H1 (cell line): Measurements from ENCODE around the gene RRBP1. TPM values are rescaled to one million over a fixed set of nuclear protein-coding genes. Genes with fewer than 3 reads are reported as not detected.

ENCODE experiments used
- CTCF ChIA-PET: fragments of 300-600 bp; sonication (Branson Sonifier 250); formaldehyde crosslinking; loops from one replicate; lab custom pipeline; 2021; ENCODE audit not compliant: partially characterized antibody; lab: Charles Lee
- POLR2A ChIA-PET: fragments of 300-600 bp; sonication (Branson Sonifier 250); formaldehyde crosslinking; loops from one replicate; lab custom pipeline; 2021; ENCODE audit warnings: inconsistent platforms; ENCODE audit not compliant: partially characterized antibody; lab: Charles Lee
- DNase-seq, 2 experiments: peaks; one replicate each; pipeline versions ENCODE4 v3.0.0 to v3.0.0-alpha.2; 2010 to 2022; ENCODE audit warnings: low spot score in 2 of 2, low read depth in 1 of 2, mixed read lengths in 1 of 2
- FAIRE-seq: peaks from 2 replicates; lab custom pipeline; 2011; peaks lifted over from hg19 to GRCh38; lab: Jason Lieb, UNC
- H2AFZ ChIP-seq: 2 replicates; pipeline ENCODE4 v1.8.1; 2012; ENCODE audit warnings: low read length, inconsistent platforms
- H2AK5ac ChIP-seq: 2 replicates; pipeline ENCODE4 v1.6.1; 2013; ENCODE audit warnings: low read depth, low read length
- H2BK120ac ChIP-seq: replicated peaks from 2 replicates; pipeline ENCODE3; 2013; ENCODE audit warnings: low read depth, low read length, inconsistent platforms
- H2BK12ac ChIP-seq: 2 replicates; pipeline ENCODE4 v1.6.1; 2013; ENCODE audit warnings: low read depth, low read length
- H2BK15ac ChIP-seq: 2 replicates; pipeline ENCODE4 v1.6.1; 2013; ENCODE audit warnings: low read length
- H2BK20ac ChIP-seq: 2 replicates; pipeline ENCODE4 v1.6.1; 2013; ENCODE audit warnings: low read length
- H2BK5ac ChIP-seq: 2 replicates; pipeline ENCODE4 v1.6.1; 2013; ENCODE audit warnings: low read depth, low read length
- H3K14ac ChIP-seq: 2 replicates; pipeline ENCODE4 v1.6.1; 2013; ENCODE audit warnings: inconsistent platforms; ENCODE audit not compliant: insufficient read length
- H3K18ac ChIP-seq: 2 replicates; pipeline ENCODE4 v1.6.1; 2013; ENCODE audit warnings: low read length; ENCODE audit errors: extremely low read depth
- H3K23ac ChIP-seq: 2 replicates; pipeline ENCODE4 v1.6.1; 2013; ENCODE audit warnings: inconsistent platforms; ENCODE audit not compliant: insufficient read length
- H3K23me2 ChIP-seq: 2 replicates; pipeline ENCODE4 v1.6.1; 2013; ENCODE audit warnings: low read depth, low read length
- H3K27ac ChIP-seq: 2 replicates; pipeline ENCODE4 v1.6.1; 2011; ENCODE audit warnings: low read depth, low read length, inconsistent platforms
- H3K27me3 ChIP-seq, 4 experiments: replicated peaks in 1 of 4; 1 replicate in 1 of 4; 2 replicates in 3 of 4; pipeline versions ENCODE4 v1.6.1 to v1.8.1; 2011 to 2013; ENCODE audit warnings: low read length in 3 of 4, mild to moderate bottlenecking in 3 of 4, inconsistent platforms in 2 of 4, mixed read lengths in 2 of 4, moderate library complexity in 1 of 4; ENCODE audit not compliant: control insufficient read depth in 3 of 4, insufficient read depth in 3 of 4; ENCODE audit errors: extremely low read depth in 1 of 4
- H3K36me3 ChIP-seq, 4 experiments: 2 replicates each; pipeline versions ENCODE4 v1.6.1 to v1.8.1; 2011 to 2013; ENCODE audit warnings: mild to moderate bottlenecking in 4 of 4, low read length in 3 of 4, moderate library complexity in 2 of 4, control low read depth in 1 of 4, inconsistent platforms in 1 of 4; ENCODE audit not compliant: insufficient read depth in 4 of 4, control insufficient read depth in 2 of 4
- H3K4ac ChIP-seq: replicated peaks from 2 replicates; pipeline ENCODE3; 2013; ENCODE audit warnings: low read length, low read depth, mixed read lengths, inconsistent platforms; ENCODE audit not compliant: insufficient read length
- H3K4me1 ChIP-seq, 4 experiments: replicated peaks in 1 of 4; 1 replicate in 1 of 4; 2 replicates in 3 of 4; pipeline versions ENCODE4 v1.6.1 to v1.8.1; 2011 to 2013; ENCODE audit warnings: low read length in 3 of 4, inconsistent platforms in 2 of 4, mixed read lengths in 1 of 4; ENCODE audit not compliant: insufficient read depth in 4 of 4, control insufficient read depth in 3 of 4
- H3K4me2 ChIP-seq, 2 experiments: 2 replicates each; pipeline versions ENCODE4 v1.6.1 to v1.8.1; 2011 to 2013; ENCODE audit warnings: low read depth in 2 of 2, low read length in 2 of 2, control low read depth in 1 of 2, inconsistent platforms in 1 of 2, mild to moderate bottlenecking in 1 of 2; ENCODE audit not compliant: insufficient read depth in 1 of 2
- H3K4me3 ChIP-seq, 4 experiments: fragments of 200-600, 300-600 bp in 1 of 4; sonication (generic), shearing (Covaris generic), sonication (Bioruptor Twin) in 1 of 4; 2 replicates each; pipeline versions ENCODE4 v1.5.1 to v1.8.1; 2011 to 2016; ENCODE audit warnings: low read length in 4 of 4, low read depth in 3 of 4, control low read depth in 2 of 4, inconsistent platforms in 2 of 4, mild to moderate bottlenecking in 2 of 4, mixed read lengths in 1 of 4, moderate library complexity in 1 of 4; ENCODE audit not compliant: insufficient read depth in 2 of 4; ENCODE audit errors: extremely low read depth in 1 of 4
- H3K56ac ChIP-seq: replicated peaks from 2 replicates; pipeline ENCODE3; 2013; ENCODE audit warnings: low read depth, mild to moderate bottlenecking, mixed read lengths, low read length, inconsistent platforms; ENCODE audit not compliant: insufficient read length
- H3K79me1 ChIP-seq: 2 replicates; pipeline ENCODE4 v1.6.1; 2013; ENCODE audit warnings: low read depth, low read length, control low read depth
- H3K79me2 ChIP-seq, 2 experiments: 2 replicates each; pipeline versions ENCODE4 v1.6.1 to v1.8.1; 2012 to 2013; ENCODE audit warnings: low read length in 2 of 2, mild to moderate bottlenecking in 2 of 2, inconsistent platforms in 1 of 2; ENCODE audit not compliant: insufficient read depth in 2 of 2, control insufficient read depth in 1 of 2
- H3K9ac ChIP-seq, 4 experiments: replicated peaks in 1 of 4; 1 replicate in 1 of 4; 2 replicates in 3 of 4; pipeline versions ENCODE4 v1.6.1 to v1.8.1; 2011 to 2013; ENCODE audit warnings: low read depth in 3 of 4, low read length in 3 of 4, control low read depth in 2 of 4, mild to moderate bottlenecking in 2 of 4, moderate library complexity in 2 of 4, inconsistent platforms in 1 of 4; ENCODE audit errors: extremely low read depth in 1 of 4
- H3K9me3 ChIP-seq, 2 experiments: 2 replicates each; pipeline versions ENCODE4 v1.6.1 to v1.8.1; 2012 to 2013; ENCODE audit warnings: mild to moderate bottlenecking in 2 of 2, moderate library complexity in 2 of 2, control low read depth in 1 of 2, inconsistent platforms in 1 of 2, low read depth in 1 of 2, low read length in 1 of 2, mixed read lengths in 1 of 2; ENCODE audit not compliant: insufficient read depth in 2 of 2
- H4K20me1 ChIP-seq, 2 experiments: replicated peaks in 1 of 2; 2 replicates each; pipeline versions ENCODE3 to v1.8.1; 2011 to 2013; ENCODE audit warnings: inconsistent platforms in 2 of 2, low read length in 2 of 2, mild to moderate bottlenecking in 1 of 2; ENCODE audit not compliant: insufficient read depth in 2 of 2, control insufficient read depth in 1 of 2
- H4K5ac ChIP-seq: 2 replicates; pipeline ENCODE4 v1.6.1; 2013; ENCODE audit warnings: low read length, low read depth, mixed read lengths, inconsistent platforms; ENCODE audit not compliant: insufficient read length
- H4K8ac ChIP-seq: 2 replicates; pipeline ENCODE4 v1.8.0; 2013; ENCODE audit warnings: mild to moderate bottlenecking, moderate library complexity, low read length, inconsistent platforms; ENCODE audit not compliant: insufficient read depth; ENCODE audit errors: extremely low read depth
- H4K91ac ChIP-seq: replicated peaks from 2 replicates; pipeline ENCODE3; 2013; ENCODE audit warnings: low read length, mixed read lengths, inconsistent platforms; ENCODE audit not compliant: insufficient read length
- CTCF ChIP-seq, 3 experiments: IDR thresholded peaks; 1 replicate in 2 of 3; 2 replicates in 1 of 3; pipeline versions ENCODE4 v1.5.1 to v1.6.1; 2011; ENCODE audit warnings: low read length in 3 of 3, mild to moderate bottlenecking in 3 of 3, inconsistent platforms in 2 of 3, low read depth in 1 of 3, moderate library complexity in 1 of 3; ENCODE audit not compliant: insufficient read depth in 1 of 3; ENCODE audit errors: control extremely low read depth in 1 of 3
- EGR1 ChIP-seq: IDR thresholded peaks from 2 replicates; pipeline ENCODE4 v1.6.1; 2011; ENCODE audit warnings: low read depth, low read length, borderline replicate concordance
- RAD21 ChIP-seq, 2 experiments: IDR thresholded peaks in 1 of 2; conservative IDR thresholded peaks in 1 of 2; 2 replicates each; pipeline ENCODE4 v1.6.1; 2011; ENCODE audit warnings: low read depth in 2 of 2, low read length in 2 of 2, improper control_type of control experiment in 1 of 2, inconsistent platforms in 1 of 2, mild to moderate bottlenecking in 1 of 2, moderate library complexity in 1 of 2
- WGBS, 2 experiments: shearing (Covaris generic) in 1 of 2; methylation state at CpG; one replicate each; pipeline versions ENCODE4 v1.1.6 to v1.1.7; 2013 to 2015; ENCODE audit warnings: low lambda C conversion rate in 2 of 2, mixed read lengths in 2 of 2, inconsistent platforms in 1 of 2, low coverage in 1 of 2, missing lambda C conversion rate in 1 of 2; ENCODE audit not compliant: insufficient replicate concordance in 2 of 2, insufficient coverage in 1 of 2, insufficient read length in 1 of 2; ENCODE audit errors: extremely low coverage in 1 of 2, missing lambda C conversion rate in 1 of 2; 5-methylcytosine and 5-hydroxymethylcytosine counted together
- polyA plus RNA-seq, 7 experiments: library from polyadenylated mRNA; depleted of rRNA in 3 of 7; stranded (reverse) in 5 of 7; unstranded in 2 of 7; fragments of >200 nt in 5 of 7; fragments of 200-250 nt in 2 of 7; gene quantifications; 1 replicate in 5 of 7; 2 replicates in 1 of 7; 4 replicates in 1 of 7; pipeline versions ENCODE4 v1.2.1 to v1.2.3, GENCODE V29; 2011 to 2013; ENCODE audit warnings: missing spikeins in 2 of 7, mixed read lengths in 2 of 7
- total RNA-seq: library from RNA; stranded (reverse); fragmentation: NEBNext Ultra II Directional; extraction: Animal tissue kit (Norgen Biotek cat#: 25700); gene quantifications from 2 replicates; pipeline ENCODE4 v1.2.1, GENCODE V29; 2021

The RRBP1 gene
- total and polyA plus RNA-seq, 2 of the 8 experiments (the other 6 are each of a cell fraction or from before 2014, with no cell fraction given) = 15.9 to 157 TPM

GRCh38 chr20:17628101-17628841 lies 53.8 kb downstream of the RRBP1 start:
- Histone ChIP-seq H2AFZ (no peak overlapping the region), H2BK12ac (no peak overlapping the region), H3K9me3 (no peaks in the 10 kb centered on the region), H3K27ac (no peak overlapping the region), H2BK5ac (no peak overlapping the region), H2AK5ac (no peak overlapping the region), H3K4me2 (no peak overlapping the region), H3K4ac (no peak overlapping the region), H3K4me1 (no peaks in the 10 kb centered on the region), H3K23ac (no peak overlapping the region), H2BK120ac (no peak overlapping the region), H3K23me2 (no peaks in the 10 kb centered on the region), H3K27me3 (no peaks in the 10 kb centered on the region), H2BK20ac (no peak overlapping the region), H4K91ac (no peak overlapping the region), H4K5ac (no peak overlapping the region), H3K18ac (no peak overlapping the region), H3K79me2 (no peaks in the 10 kb centered on the region), H3K56ac (no peak overlapping the region), H3K14ac (no peak overlapping the region), H3K36me3 (peaks cover 18 to 50% (median 33%) of the 10 kb centered on the region in 4 experiments), H3K9ac (no peak overlapping the region), H4K8ac (no peak overlapping the region), H3K79me1 (peaks cover 2% of the 10 kb centered on the region), H4K20me1 (peaks cover 0 to 13% of the 10 kb centered on the region in 2 experiments), H2BK15ac (no peak overlapping the region), H3K4me3 (no peak overlapping the region)
- FAIRE-seq = no peak
- ChIA-PET CTCF (interaction anchor here (0.6 to 8.3 kb wide), 17 partner anchors 11 to 823 kb away, joined by 3 to 95 read pairs (median 3); no protein-coding TSS in a partner anchor), POLR2A (interaction anchor here (1.3 to 1.4 kb wide), 2 partner anchors 10 to 14 kb away, joined by 3 to 5 read pairs; no protein-coding TSS in a partner anchor)
- 86% methylated on average over 17 of the region's 18 CpGs; no CpG with 5 or more reads in 1 of the 2 experiments for WGBS, 2 experiments
- DNase-seq = no peak
- TF ChIP-seq RAD21 (IDR thresholded peaks at IDR 0.05 in 1 of 2, conservative IDR thresholded peaks at IDR 0.05 in 1 of 2; ENCODE audit: low read depth in 2 of 2, low read length in 2 of 2) (peak in 1 of 2 experiments; percentile 7; a peak in 1 of 4 replicates), EGR1 (no peak), CTCF (IDR thresholded peaks at IDR 0.05; ENCODE audit: control extremely low read depth in 1 of 3, insufficient read depth in 1 of 3, low read depth in 1 of 3, low read length in 3 of 3) (peak in 1 of 3 experiments; percentile 8; a peak in 1 of 4 replicates)
